Tibial artery (tissue), 4 donors: ENCODE measurements around the gene SRD5A3.
"Not testable (repeated sequence)": the region's sequence is repeated elsewhere in the genome, so short reads cannot be mapped to it uniquely, and the experiment has no call there.

Experiments
- DNase-seq, 2 donors: peaks; one replicate each; pipeline ENCODE4 v3.0.0-alpha.2; 2019
- H3K27ac ChIP-seq, 2 donors: fragments of 200-600 bp; sonication (generic) in 1 of 2; 1 replicate in 1 of 2; 2 replicates in 1 of 2; pipeline ENCODE4 v1.5.1; 2018 to 2019; ENCODE audit warnings: mild to moderate bottlenecking in 1 of 2
- H3K27me3 ChIP-seq, 2 donors: fragments of 200-600 bp; sonication (generic) in 1 of 2; one replicate each; pipeline versions ENCODE4 v1.5.1 to v1.6.0; 2016 to 2019
- H3K36me3 ChIP-seq, 3 donors: fragments of 200-600 bp; sonication (generic) in 2 of 3; one replicate each; pipeline ENCODE4 v1.5.1; 2016 to 2019; ENCODE audit warnings: mild to moderate bottlenecking in 2 of 3
- H3K4me1 ChIP-seq, 4 donors: fragments of 200-600 bp; sonication (generic) in 2 of 4; 1 replicate in 3 of 4; 2 replicates in 1 of 4; pipeline ENCODE4 v1.5.1; 2016 to 2019
- H3K4me3 ChIP-seq, 2 donors: fragments of 200-600 bp; sonication (generic) in 1 of 2; 1 replicate in 1 of 2; 2 replicates in 1 of 2; pipeline ENCODE4 v1.5.1; 2018 to 2019; ENCODE audit warnings: mild to moderate bottlenecking in 2 of 2
- H3K9me3 ChIP-seq, 3 donors: fragments of 200-600 bp; sonication (generic) in 1 of 3; one replicate each; pipeline ENCODE4 v1.5.1; 2016 to 2019
- intact Hi-C: fragments of 100-400 bp; cut with DNase I; formaldehyde crosslinking; loops from one replicate; pipeline ENCODE4 v1.15.0; 2023; ENCODE audit warnings: low total_unique reads
- TF ChIP-seq, protein P1 (sequence below), 2 experiments: fragments of 200-600 bp in 1 of 2; fragments of 450-650 bp in 1 of 2; IDR thresholded peaks; one replicate each; pipeline ENCODE4 v1.5.1; 2017 to 2019; ENCODE audit warnings: antibody characterized with exemption in 2 of 2, mild to moderate bottlenecking in 1 of 2, moderate library complexity in 1 of 2

SRD5A3 gene

DNA sequence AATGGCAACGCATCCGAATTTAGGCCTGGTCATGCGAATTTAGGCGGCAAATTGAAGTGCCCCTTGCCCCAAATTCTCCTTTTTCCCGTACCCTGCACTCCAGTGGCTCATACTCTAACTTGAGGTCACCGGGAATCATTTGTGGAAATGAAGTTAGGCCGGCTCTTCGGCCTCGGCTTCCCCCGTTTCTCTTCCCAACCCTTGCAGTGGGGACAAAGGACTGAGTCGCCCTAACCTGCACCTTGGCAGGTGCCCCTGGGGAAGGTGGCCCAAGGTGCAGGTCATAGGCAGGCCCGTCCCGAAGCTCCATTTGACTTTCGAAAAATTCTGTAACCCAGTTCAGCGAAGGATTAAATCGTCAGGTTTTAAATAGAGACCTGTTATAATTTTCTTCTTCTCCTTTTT is 811 bp downstream of the SRD5A3 start:
- H3K36me3 ChIP-seq = no peaks in the 10 kb centered on the region
- intact Hi-C loops = loop anchor here (5.0 to 10.0 kb wide), 3 partner anchors 50 to 508 kb away; partner anchors contain the start of genes CLOCK, EXOC1 and TMEM165
- H3K9me3 ChIP-seq = no peaks in the 10 kb centered on the region
- H3K27me3 ChIP-seq = no peaks in the 10 kb centered on the region
- peak overlapping the region; percentile 90 to 95 for H3K27ac ChIP-seq
- H3K4me1 ChIP-seq = peaks cover 0 to 14% (median 13%) of the 10 kb centered on the region in 4 donors
- TF ChIP-seq, protein P1, sequence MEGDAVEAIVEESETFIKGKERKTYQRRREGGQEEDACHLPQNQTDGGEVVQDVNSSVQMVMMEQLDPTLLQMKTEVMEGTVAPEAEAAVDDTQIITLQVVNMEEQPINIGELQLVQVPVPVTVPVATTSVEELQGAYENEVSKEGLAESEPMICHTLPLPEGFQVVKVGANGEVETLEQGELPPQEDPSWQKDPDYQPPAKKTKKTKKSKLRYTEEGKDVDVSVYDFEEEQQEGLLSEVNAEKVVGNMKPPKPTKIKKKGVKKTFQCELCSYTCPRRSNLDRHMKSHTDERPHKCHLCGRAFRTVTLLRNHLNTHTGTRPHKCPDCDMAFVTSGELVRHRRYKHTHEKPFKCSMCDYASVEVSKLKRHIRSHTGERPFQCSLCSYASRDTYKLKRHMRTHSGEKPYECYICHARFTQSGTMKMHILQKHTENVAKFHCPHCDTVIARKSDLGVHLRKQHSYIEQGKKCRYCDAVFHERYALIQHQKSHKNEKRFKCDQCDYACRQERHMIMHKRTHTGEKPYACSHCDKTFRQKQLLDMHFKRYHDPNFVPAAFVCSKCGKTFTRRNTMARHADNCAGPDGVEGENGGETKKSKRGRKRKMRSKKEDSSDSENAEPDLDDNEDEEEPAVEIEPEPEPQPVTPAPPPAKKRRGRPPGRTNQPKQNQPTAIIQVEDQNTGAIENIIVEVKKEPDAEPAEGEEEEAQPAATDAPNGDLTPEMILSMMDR (IDR thresholded peaks at IDR 0.05) = no peak
- H3K4me3 ChIP-seq = peak overlapping the region; percentile 71 to 79
- DNase-seq = no peak

DNA sequence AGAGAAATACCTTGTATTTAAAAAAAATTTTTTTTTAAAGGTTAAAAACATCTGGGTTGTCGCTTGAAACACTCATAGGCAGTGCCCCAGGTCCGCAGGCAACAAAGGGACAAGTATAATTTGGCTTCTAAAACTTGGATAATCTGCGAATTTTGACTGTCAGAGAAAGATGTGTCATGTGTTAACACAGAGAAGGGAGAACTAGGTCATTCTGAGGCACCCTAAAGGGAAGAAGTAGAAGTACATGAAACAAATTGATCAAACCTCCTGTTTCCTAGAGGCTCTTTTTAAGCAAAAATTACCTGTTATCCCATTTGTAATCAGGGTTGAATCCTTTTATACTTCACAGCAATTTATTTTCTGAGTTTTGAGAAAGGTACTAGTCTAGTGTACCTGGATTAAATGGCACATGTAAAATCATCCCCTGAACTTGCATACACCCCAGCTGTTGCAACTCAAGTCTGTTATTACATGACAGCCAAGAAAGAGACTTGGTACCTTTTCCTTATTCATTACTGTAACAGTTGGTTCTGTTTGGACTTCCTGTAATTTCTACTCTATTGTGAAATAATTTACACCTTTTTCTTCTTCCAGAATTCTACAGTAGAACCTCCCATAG is 1.7 kb downstream of the SRD5A3 start:
- Histone ChIP-seq H3K4me3 (no peak overlapping the region), H3K27me3 (no peaks in the 10 kb centered on the region), H3K36me3 (no peaks in the 10 kb centered on the region), H3K9me3 (no peaks in the 10 kb centered on the region), H3K4me1 (peaks cover 0 to 14% (median 13%) of the 10 kb centered on the region in 4 donors), H3K27ac (peak overlapping the region; percentile 90 to 95)
- TF ChIP-seq, protein P1 (IDR thresholded peaks at IDR 0.05) = no peak
- DNase-seq = no peak
- intact Hi-C loops = loop anchor here (5.0 to 10.0 kb wide), 3 partner anchors 50 to 507 kb away; partner anchors contain the start of genes CLOCK, EXOC1 and TMEM165

DNA sequence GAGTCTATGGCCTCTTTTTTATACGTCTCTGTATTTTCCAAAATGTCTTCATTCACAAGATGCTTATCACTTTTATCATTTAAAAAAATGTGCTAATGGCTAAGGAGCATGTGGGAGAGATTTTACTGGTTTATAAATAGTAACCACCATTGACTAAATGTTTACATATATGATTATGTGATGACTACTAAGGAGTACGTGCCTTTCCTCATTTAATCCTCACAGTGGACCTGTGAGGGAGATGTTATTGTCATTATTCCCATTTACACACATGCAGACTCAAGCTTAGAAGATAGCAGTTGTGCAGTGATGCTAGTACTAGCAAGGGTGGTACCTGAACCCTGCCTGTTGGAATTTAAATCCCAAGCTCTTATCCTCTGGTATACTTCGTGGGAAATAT is 2.4 kb downstream of the SRD5A3 start:
- intact Hi-C loops = loop anchor here (5.0 to 10.0 kb wide), 3 partner anchors 49 to 506 kb away; partner anchors contain the start of genes CLOCK, EXOC1 and TMEM165
- no peaks in the 10 kb centered on the region for H3K36me3 ChIP-seq
- H3K4me3 ChIP-seq = no peak overlapping the region
- no peaks in the 10 kb centered on the region for H3K9me3 ChIP-seq
- H3K27ac ChIP-seq = peak overlapping the region in 1 of 2 donors; percentile 90
- peaks cover 0 to 14% (median 13%) of the 10 kb centered on the region in 4 donors for H3K4me1 ChIP-seq
- TF ChIP-seq, protein P1 (IDR thresholded peaks at IDR 0.05) = no peak
- DNase-seq = no peak
- no peaks in the 10 kb centered on the region for H3K27me3 ChIP-seq

DNA sequence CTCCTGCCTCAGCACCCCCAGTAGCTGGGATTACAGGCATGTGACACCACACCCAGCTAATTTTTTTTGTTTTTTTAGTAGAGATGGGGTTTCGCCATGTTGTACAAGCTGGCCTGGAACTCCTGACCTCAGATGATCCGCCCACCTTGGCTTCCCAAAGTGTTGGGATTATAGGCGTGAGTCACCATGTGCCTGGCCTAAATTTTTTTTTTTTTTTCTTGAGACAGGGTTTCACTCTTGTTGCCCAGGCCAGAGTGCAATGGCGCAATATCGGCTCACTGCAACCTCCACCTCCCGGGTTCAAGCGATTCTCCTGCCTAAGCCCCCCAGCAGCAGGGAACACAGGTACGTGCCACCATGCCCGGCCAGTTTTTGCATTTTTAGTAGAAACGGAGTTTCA is 4.8 kb downstream of the SRD5A3 start:
- H3K36me3 ChIP-seq, H3K27ac ChIP-seq, DNase-seq, H3K9me3 ChIP-seq, intact Hi-C loops, H3K27me3 ChIP-seq, H3K4me3 ChIP-seq: not testable (repeated sequence)
- H3K4me1 ChIP-seq = peaks cover 0 to 14% (median 13%) of the 10 kb centered on the region in 4 donors

DNA sequence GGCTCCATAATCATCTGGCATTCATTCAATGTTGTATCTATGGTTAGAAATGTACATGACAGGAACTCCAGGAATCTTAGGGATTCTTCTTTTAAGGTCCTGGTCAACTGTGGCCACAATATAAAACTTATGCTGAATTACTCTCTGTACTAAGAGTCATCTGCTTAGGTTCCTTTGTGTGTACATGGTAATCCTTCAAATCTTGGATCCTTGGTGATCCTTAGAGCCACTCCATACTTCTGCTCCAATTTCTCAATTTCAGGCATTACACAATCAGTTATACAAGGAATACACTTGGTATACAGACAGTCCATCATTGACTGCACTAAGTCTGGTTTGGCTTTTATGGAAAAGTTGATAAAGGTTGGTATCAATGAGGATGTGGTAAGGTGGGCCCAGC is 5.8 kb downstream of the SRD5A3 start:
- Histone ChIP-seq H3K36me3 (no peaks in the 10 kb centered on the region), H3K4me3 (no peak overlapping the region), H3K27ac (no peak overlapping the region), H3K4me1 (peaks cover 0 to 16% (median 11%) of the 10 kb centered on the region in 4 donors), H3K27me3 (no peaks in the 10 kb centered on the region), H3K9me3 (no peaks in the 10 kb centered on the region)
- TF ChIP-seq, protein P1 (IDR thresholded peaks at IDR 0.05) = no peak
- DNase-seq = no peak
- intact Hi-C loops = no loop called here

DNA sequence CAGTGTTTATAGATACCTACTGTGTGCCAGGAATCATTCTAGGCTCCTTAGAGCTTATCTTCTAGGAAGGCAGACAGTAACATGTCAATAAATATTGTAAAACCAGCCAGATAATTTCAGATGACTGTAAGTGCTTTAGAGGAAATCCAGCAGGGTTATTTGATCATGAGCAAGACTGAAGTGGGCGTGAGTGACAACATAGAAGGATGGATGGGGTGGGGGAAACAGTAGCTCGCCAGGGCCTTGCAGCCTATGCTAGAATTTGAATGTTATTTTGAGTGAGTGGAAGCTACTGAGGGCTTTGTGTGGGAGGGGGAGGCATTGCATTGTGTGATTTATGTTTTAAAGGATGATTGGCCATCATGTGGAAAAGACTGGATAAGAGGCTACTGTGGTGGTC is 6.7 kb downstream of the SRD5A3 start:
- TF ChIP-seq, protein P1 (IDR thresholded peaks at IDR 0.05) = no peak
- intact Hi-C loops = no loop called here
- H3K36me3 ChIP-seq = no peaks in the 10 kb centered on the region
- no peaks in the 10 kb centered on the region for H3K9me3 ChIP-seq
- H3K27ac ChIP-seq = no peak overlapping the region
- no peak for DNase-seq
- H3K27me3 ChIP-seq = no peaks in the 10 kb centered on the region
- no peak overlapping the region for H3K4me3 ChIP-seq
- peaks cover 0 to 16% (median 10%) of the 10 kb centered on the region in 4 donors for H3K4me1 ChIP-seq

DNA sequence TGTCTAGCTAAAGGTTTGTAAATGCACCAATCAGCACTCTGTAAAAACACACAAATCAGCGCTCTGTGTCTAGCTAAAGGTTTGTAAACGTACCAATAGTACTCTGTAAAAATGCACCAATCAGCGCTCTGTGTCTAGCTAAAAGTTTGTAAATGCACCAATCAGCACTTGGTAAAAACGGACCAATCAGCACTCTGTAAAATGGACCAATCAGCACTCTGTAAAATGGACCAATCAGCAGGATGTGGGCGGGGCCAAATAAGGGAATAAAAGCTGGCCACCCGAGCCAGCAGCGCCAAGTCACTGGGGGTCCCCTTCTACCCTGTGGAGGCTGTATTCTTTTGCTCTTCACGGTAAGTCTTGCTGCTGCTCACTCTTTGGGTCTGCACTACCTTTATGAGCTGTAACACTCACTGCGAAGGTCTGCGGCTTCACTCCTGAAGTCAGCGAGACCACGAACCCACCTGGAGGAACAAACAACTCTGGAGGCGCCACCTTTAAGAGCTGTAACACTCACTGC is 7.2 kb downstream of the SRD5A3 start:
- DNase-seq, H3K36me3 ChIP-seq, H3K4me3 ChIP-seq, intact Hi-C loops, H3K27me3 ChIP-seq, H3K27ac ChIP-seq, H3K9me3 ChIP-seq: not testable (repeated sequence)
- H3K4me1 ChIP-seq = peaks cover 0 to 17% (median 15%) of the 10 kb centered on the region in 4 donors
